H9 (cell line): Measurements from ENCODE around the gene MED15. TPM values are rescaled to one million over a fixed set of nuclear protein-coding genes. Genes with fewer than 3 reads are reported as not detected.

Source experiments
- DNase-seq: peaks from one replicate; pipeline ENCODE4 v3.0.0-alpha.2; 2017
- H2AFZ ChIP-seq: one replicate; pipeline ENCODE4 v1.6.1; 2013; ENCODE audit warnings: mild to moderate bottlenecking, low read length, control low read depth, moderate library complexity
- H2AK5ac ChIP-seq: 2 replicates; pipeline ENCODE4 v1.6.1; 2013; ENCODE audit warnings: low read length, control low read depth, mixed read lengths; ENCODE audit not compliant: insufficient read length
- H2BK120ac ChIP-seq: one replicate; pipeline ENCODE4 v1.6.1; 2013; ENCODE audit warnings: low read depth, mild to moderate bottlenecking, low read length, control low read depth, inconsistent platforms; ENCODE audit not compliant: poor library complexity, severe bottlenecking
- H2BK12ac ChIP-seq: 2 replicates; pipeline ENCODE4 v1.6.1; 2013; ENCODE audit warnings: low read length, control low read depth, mixed read lengths, low read depth; ENCODE audit not compliant: insufficient read length
- H2BK15ac ChIP-seq: 2 replicates; pipeline ENCODE4 v1.6.1; 2013; ENCODE audit warnings: low read depth, low read length, control low read depth
- H2BK20ac ChIP-seq: one replicate; pipeline ENCODE4 v1.6.1; 2013; ENCODE audit warnings: low read depth, mild to moderate bottlenecking, low read length, control low read depth, inconsistent platforms; ENCODE audit not compliant: poor library complexity, severe bottlenecking
- H2BK5ac ChIP-seq: 2 replicates; pipeline ENCODE4 v1.6.1; 2013; ENCODE audit warnings: low read length, control low read depth, mixed read lengths; ENCODE audit not compliant: insufficient read length
- H3K14ac ChIP-seq: 2 replicates; pipeline ENCODE4 v1.6.1; 2013; ENCODE audit warnings: low read length, control low read depth; ENCODE audit not compliant: insufficient read depth
- H3K18ac ChIP-seq: 2 replicates; pipeline ENCODE4 v1.6.1; 2013; ENCODE audit warnings: low read depth, mild to moderate bottlenecking, mixed read lengths, low read length, control low read depth; ENCODE audit not compliant: insufficient read length
- H3K23ac ChIP-seq: 2 replicates; pipeline ENCODE4 v1.6.1; 2013; ENCODE audit warnings: low read length, control low read depth, mixed read lengths, low read depth; ENCODE audit not compliant: insufficient read length
- H3K23me2 ChIP-seq: 2 replicates; pipeline ENCODE4 v1.6.1; 2013; ENCODE audit warnings: low read depth, mild to moderate bottlenecking, mixed read lengths, low read length, control low read depth; ENCODE audit not compliant: insufficient read length, poor library complexity, severe bottlenecking
- H3K27ac ChIP-seq: 2 replicates; pipeline ENCODE4 v1.5.1; 2013; ENCODE audit warnings: low read length, control low read depth, mixed read lengths, low read depth; ENCODE audit not compliant: insufficient read length
- H3K27me3 ChIP-seq: 2 replicates; pipeline ENCODE4 v1.6.1; 2013; ENCODE audit warnings: low read length, control low read depth, inconsistent platforms; ENCODE audit not compliant: insufficient read depth
- H3K4ac ChIP-seq: 2 replicates; pipeline ENCODE4 v1.6.1; 2013; ENCODE audit warnings: low read depth, mild to moderate bottlenecking, control low read depth, inconsistent platforms, low read length, moderate library complexity
- H3K4me1 ChIP-seq: 2 replicates; pipeline ENCODE4 v1.6.1; 2013; ENCODE audit warnings: low read length, control low read depth, inconsistent platforms; ENCODE audit not compliant: insufficient read depth
- H3K4me2 ChIP-seq: 2 replicates; pipeline ENCODE4 v1.6.1; 2013; ENCODE audit warnings: low read length, control low read depth, mixed read lengths; ENCODE audit not compliant: insufficient read length, insufficient read depth
- H3K56ac ChIP-seq: 2 replicates; pipeline ENCODE4 v1.6.1; 2013; ENCODE audit warnings: low read depth, mild to moderate bottlenecking, mixed read lengths, low read length, control low read depth; ENCODE audit not compliant: insufficient read length
- H3K79me1 ChIP-seq: 2 replicates; pipeline ENCODE4 v1.6.1; 2013; ENCODE audit warnings: low read depth, mild to moderate bottlenecking, moderate library complexity, low read length, control low read depth, inconsistent platforms; ENCODE audit not compliant: insufficient read depth, poor library complexity, severe bottlenecking
- H3K79me2 ChIP-seq: 2 replicates; pipeline ENCODE4 v1.6.1; 2013; ENCODE audit warnings: low read length, control low read depth, inconsistent platforms; ENCODE audit not compliant: insufficient read depth
- H3K9ac ChIP-seq: 2 replicates; pipeline ENCODE4 v1.6.1; 2013; ENCODE audit warnings: low read length, control low read depth, mixed read lengths; ENCODE audit not compliant: insufficient read length; ENCODE audit errors: extremely low read depth
- H3K9me3 ChIP-seq: one replicate; pipeline ENCODE4 v1.6.1; 2013; ENCODE audit warnings: low read depth, low read length, inconsistent platforms; ENCODE audit not compliant: control insufficient read depth
- H3T11ph ChIP-seq: one replicate; pipeline ENCODE4 v1.6.1; 2013; ENCODE audit warnings: mild to moderate bottlenecking, low read length, control low read depth, inconsistent platforms
- H4K20me1 ChIP-seq: one replicate; pipeline ENCODE4 v1.6.1; 2013; ENCODE audit not compliant: control insufficient read depth, insufficient read length, insufficient read depth
- H4K5ac ChIP-seq: 2 replicates; pipeline ENCODE4 v1.6.1; 2013; ENCODE audit warnings: low read depth, mild to moderate bottlenecking, mixed read lengths, low read length, control low read depth; ENCODE audit not compliant: insufficient read length
- H4K8ac ChIP-seq: replicated peaks from 2 replicates; pipeline ENCODE4 v1.6.1; 2013; ENCODE audit warnings: low read length, control low read depth, mixed read lengths, low read depth; ENCODE audit not compliant: insufficient read length
- H4K91ac ChIP-seq: 2 replicates; pipeline ENCODE4 v1.6.1; 2013; ENCODE audit warnings: low read depth, mild to moderate bottlenecking, moderate library complexity, mixed read lengths, low read length, control low read depth; ENCODE audit not compliant: insufficient read length
- H3K27ac Mint-ChIP-seq, 3 experiments: 2 replicates in 2 of 3; 3 replicates in 1 of 3; pipeline ENCODE4 v1.8.0; 2020 to 2021; ENCODE audit warnings: mixed read lengths in 3 of 3, mild to moderate bottlenecking in 1 of 3, moderate library complexity in 1 of 3
- H3K27me3 Mint-ChIP-seq: 2 replicates; pipeline ENCODE4 v1.8.0; 2021; ENCODE audit warnings: low read depth, mild to moderate bottlenecking, moderate library complexity, mixed read lengths
- H3K36me3 Mint-ChIP-seq, 3 experiments: 2 replicates in 2 of 3; 3 replicates in 1 of 3; pipeline ENCODE4 v1.8.0; 2020 to 2021; ENCODE audit warnings: low read depth in 3 of 3, mixed read lengths in 3 of 3; ENCODE audit not compliant: insufficient read depth in 1 of 3
- H3K4me1 Mint-ChIP-seq, 2 experiments: 2 replicates each; pipeline ENCODE4 v1.8.0; 2020; ENCODE audit warnings: mixed read lengths in 2 of 2
- H3K4me3 Mint-ChIP-seq, 2 experiments: 2 replicates in 1 of 2; 3 replicates in 1 of 2; pipeline ENCODE4 v1.8.0; 2020 to 2021; ENCODE audit warnings: mild to moderate bottlenecking in 2 of 2, mixed read lengths in 2 of 2, moderate library complexity in 1 of 2
- H3K9me3 Mint-ChIP-seq, 2 experiments: 2 replicates in 1 of 2; 3 replicates in 1 of 2; pipeline ENCODE4 v1.8.0; 2020; ENCODE audit warnings: mild to moderate bottlenecking in 2 of 2, mixed read lengths in 2 of 2, moderate library complexity in 1 of 2
- whole genome bisulfite sequencing: extraction: QIAGEN DNeasy Blood & Tissue Kit; methylation state at CpG from one replicate; pipeline ENCODE4 v1.1.7; 2013; ENCODE audit warnings: missing lambda C conversion rate, low lambda C conversion rate, mixed read lengths; ENCODE audit not compliant: insufficient read length; ENCODE audit errors: extremely low coverage; 5-methylcytosine and 5-hydroxymethylcytosine counted together
- total RNA-seq: library from RNA; stranded (reverse); gene quantifications from 2 replicates; pipeline ENCODE4 v1.2.1, GENCODE V29; 2021
- TF ChIP-seq, protein P1 (sequence below): fragments of 200-600 bp; sonication (generic); conservative IDR thresholded peaks from 3 replicates; pipeline ENCODE4 v1.8.0; 2021; ENCODE audit warnings: antibody characterized with exemption, mild to moderate bottlenecking

MED15 gene
- total RNA-seq, 1 experiment from 2014 or later: 47.4 TPM

- peak overlapping the region; percentile 33; the same call in 1 of the 2 replicates for H3K14ac ChIP-seq
- H2AK5ac ChIP-seq: no peak overlapping the region
- no peak overlapping the region for H2BK20ac ChIP-seq
- H4K5ac ChIP-seq: no peak overlapping the region
- H2BK5ac ChIP-seq: no peak overlapping the region
- peaks cover 7 to 22% (median 12%) of the 10 kb centered on the region in 3 experiments for H3K36me3 Mint-ChIP-seq
- H2AFZ ChIP-seq: no peak overlapping the region
- peak overlapping the region; percentile 54 for H3K18ac ChIP-seq
- no peak overlapping the region for H2BK120ac ChIP-seq
- H3K27ac Mint-ChIP-seq: peak overlapping the region; percentile 82 to 97 (median 97)
- WGBS: 100% methylated on average over 2 of the region's 54 CpGs
- H3K4ac ChIP-seq: no peak overlapping the region
- peak overlapping the region; percentile 44 for H3K27ac ChIP-seq
- peaks cover 14 to 17% of the 10 kb centered on the region in 2 experiments for H3K4me1 Mint-ChIP-seq
- H4K20me1 ChIP-seq: no peaks in the 10 kb centered on the region
- peak overlapping the region; percentile 45 for H3K9ac ChIP-seq
- no peaks in the 10 kb centered on the region for H3K9me3 Mint-ChIP-seq
- no peaks in the 10 kb centered on the region for H3K9me3 ChIP-seq
- TF ChIP-seq, protein P1, sequence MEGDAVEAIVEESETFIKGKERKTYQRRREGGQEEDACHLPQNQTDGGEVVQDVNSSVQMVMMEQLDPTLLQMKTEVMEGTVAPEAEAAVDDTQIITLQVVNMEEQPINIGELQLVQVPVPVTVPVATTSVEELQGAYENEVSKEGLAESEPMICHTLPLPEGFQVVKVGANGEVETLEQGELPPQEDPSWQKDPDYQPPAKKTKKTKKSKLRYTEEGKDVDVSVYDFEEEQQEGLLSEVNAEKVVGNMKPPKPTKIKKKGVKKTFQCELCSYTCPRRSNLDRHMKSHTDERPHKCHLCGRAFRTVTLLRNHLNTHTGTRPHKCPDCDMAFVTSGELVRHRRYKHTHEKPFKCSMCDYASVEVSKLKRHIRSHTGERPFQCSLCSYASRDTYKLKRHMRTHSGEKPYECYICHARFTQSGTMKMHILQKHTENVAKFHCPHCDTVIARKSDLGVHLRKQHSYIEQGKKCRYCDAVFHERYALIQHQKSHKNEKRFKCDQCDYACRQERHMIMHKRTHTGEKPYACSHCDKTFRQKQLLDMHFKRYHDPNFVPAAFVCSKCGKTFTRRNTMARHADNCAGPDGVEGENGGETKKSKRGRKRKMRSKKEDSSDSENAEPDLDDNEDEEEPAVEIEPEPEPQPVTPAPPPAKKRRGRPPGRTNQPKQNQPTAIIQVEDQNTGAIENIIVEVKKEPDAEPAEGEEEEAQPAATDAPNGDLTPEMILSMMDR: peak; percentile 91
- peaks cover 18% of the 10 kb centered on the region for H3K23me2 ChIP-seq
- peaks cover 2% of the 10 kb centered on the region; the same call in 1 of the 2 replicates for H3K79me2 ChIP-seq
- no peak overlapping the region for H2BK12ac ChIP-seq
- peak overlapping the region; percentile 87 to 99 for H3K4me3 Mint-ChIP-seq
- peaks cover 9% of the 10 kb centered on the region for H3K79me1 ChIP-seq
- no peak overlapping the region for H2BK15ac ChIP-seq
- DNase-seq: peak; percentile 88
- H3K27me3 Mint-ChIP-seq: peaks cover 11% of the 10 kb centered on the region
- no peak overlapping the region for H3T11ph ChIP-seq
- H4K8ac ChIP-seq: no peak overlapping the region
- H3K4me1 ChIP-seq: peaks cover 6% of the 10 kb centered on the region
- H4K91ac ChIP-seq: no peak overlapping the region
- H3K27me3 ChIP-seq: no peaks in the 10 kb centered on the region; the same call in 1 of the 2 replicates
- peak overlapping the region; percentile 26 for H3K56ac ChIP-seq
- H3K4me2 ChIP-seq: peak overlapping the region; percentile 93
- H3K23ac ChIP-seq: no peak overlapping the region
These were observed 11.3 kb upstream of the MED15 start for GRCh38 chr22:20495861-20496681.
